Activated naive CD4-positive, alpha-beta T cell treated with anti-CD3 and anti-CD28 coated beads, Interleukin-2, amount 10 ng/mL, durations not matched to agents 7 days and 5 days (primary cell): ENCODE measurements around the gene SNX24.
"Not testable (repeated sequence)": the region's sequence is repeated elsewhere in the genome, so short reads cannot be mapped to it uniquely, and the experiment has no call there.

Experiments used
- CTCF ChIA-PET: fragments of 350-600 bp; sonication (Branson Sonifier 250); formaldehyde crosslinking; loops from one replicate; lab custom pipeline; 2021; ENCODE audit warnings: antibody characterized with exemption; lab: Charles Lee
- DNase-seq: peaks from one replicate; pipeline ENCODE4 v3.0.0-alpha.2; 2020
- H3K27ac Mint-ChIP-seq: one replicate; pipeline ENCODE4 v1.8.0; 2021; ENCODE audit warnings: mild to moderate bottlenecking, moderate library complexity, mixed read lengths
- H3K27me3 Mint-ChIP-seq: one replicate; pipeline ENCODE4 v1.8.0; 2021; ENCODE audit warnings: mild to moderate bottlenecking, mixed read lengths
- H3K36me3 Mint-ChIP-seq: one replicate; pipeline ENCODE4 v1.8.0; 2021; ENCODE audit warnings: mixed read lengths
- H3K4me1 Mint-ChIP-seq: one replicate; pipeline ENCODE4 v1.8.0; 2021; ENCODE audit warnings: mixed read lengths
- H3K4me3 Mint-ChIP-seq: one replicate; pipeline ENCODE4 v1.8.0; 2021; ENCODE audit warnings: mild to moderate bottlenecking, moderate library complexity, mixed read lengths
- H3K9me3 Mint-ChIP-seq: one replicate; pipeline ENCODE4 v1.8.0; 2021; ENCODE audit warnings: mixed read lengths

Gene SNX24

GRCh38 chr5:122947772-122948171, 102.4 kb downstream of the SNX24 start:
- no peak overlapping the region for H3K27ac Mint-ChIP-seq
- H3K4me1 Mint-ChIP-seq: no peaks in the 10 kb centered on the region
- CTCF ChIA-PET: no interaction called here
- DNase-seq: no peak
- H3K4me3 Mint-ChIP-seq: no peak overlapping the region
- H3K36me3 Mint-ChIP-seq: no peaks in the 10 kb centered on the region
- no peaks in the 10 kb centered on the region for H3K27me3 Mint-ChIP-seq
- no peaks in the 10 kb centered on the region for H3K9me3 Mint-ChIP-seq

- H3K4me3 Mint-ChIP-seq: no peak overlapping the region
- H3K4me1 Mint-ChIP-seq: no peaks in the 10 kb centered on the region
- H3K27ac Mint-ChIP-seq: no peak overlapping the region
- no peaks in the 10 kb centered on the region for H3K36me3 Mint-ChIP-seq
- H3K9me3 Mint-ChIP-seq: no peaks in the 10 kb centered on the region
- CTCF ChIA-PET: no interaction called here
- no peaks in the 10 kb centered on the region for H3K27me3 Mint-ChIP-seq
- no peak for DNase-seq
These were observed 102.9 kb downstream of the SNX24 start for GRCh38 chr5:122948319-122948718.

- Mint-ChIP-seq H3K4me1 (no peaks in the 10 kb centered on the region), H3K27ac (no peak overlapping the region), H3K36me3 (no peaks in the 10 kb centered on the region), H3K4me3 (no peak overlapping the region), H3K27me3 (no peaks in the 10 kb centered on the region), H3K9me3 (no peaks in the 10 kb centered on the region)
- CTCF ChIA-PET: no interaction called here
- no peak for DNase-seq
These were observed 106.2 kb downstream of the SNX24 start for GRCh38 chr5:122951658-122952057.

GRCh38 chr5:122954719-122955118, 109.3 kb downstream of the SNX24 start:
- Mint-ChIP-seq H3K27ac (no peak overlapping the region), H3K4me3 (no peak overlapping the region), H3K27me3 (no peaks in the 10 kb centered on the region), H3K9me3 (no peaks in the 10 kb centered on the region), H3K36me3 (no peaks in the 10 kb centered on the region), H3K4me1 (no peaks in the 10 kb centered on the region)
- DNase-seq: no peak
- CTCF ChIA-PET: no interaction called here

- CTCF ChIA-PET: no interaction called here
- no peaks in the 10 kb centered on the region for H3K36me3 Mint-ChIP-seq
These were observed 112.0 kb downstream of the SNX24 start for GRCh38 chr5:122957457-122957856.

GRCh38 chr5:122959740-122960445, 114.5 kb downstream of the SNX24 start:
- H3K27me3 Mint-ChIP-seq: no peaks in the 10 kb centered on the region
- H3K4me3 Mint-ChIP-seq: no peak overlapping the region
- H3K36me3 Mint-ChIP-seq: no peaks in the 10 kb centered on the region
- no peaks in the 10 kb centered on the region for H3K9me3 Mint-ChIP-seq
- DNase-seq: no peak
- CTCF ChIA-PET: no interaction called here
- no peak overlapping the region for H3K27ac Mint-ChIP-seq
- H3K4me1 Mint-ChIP-seq: no peaks in the 10 kb centered on the region

More at GRCh38 chr5:122957457-122957856, 112.0 kb downstream of the SNX24 start:
- no peaks in the 10 kb centered on the region for H3K9me3 Mint-ChIP-seq
- H3K4me1 Mint-ChIP-seq: no peaks in the 10 kb centered on the region
- no peak overlapping the region for H3K4me3 Mint-ChIP-seq
- H3K27ac Mint-ChIP-seq: no peak overlapping the region
- no peak for DNase-seq
- no peaks in the 10 kb centered on the region for H3K27me3 Mint-ChIP-seq

GRCh38 chr5:122963305-122963704, 117.9 kb downstream of the SNX24 start:
- H3K27me3 Mint-ChIP-seq: no peaks in the 10 kb centered on the region
- H3K4me3 Mint-ChIP-seq: no peak overlapping the region
- DNase-seq: no peak
- no peak overlapping the region for H3K27ac Mint-ChIP-seq
- no peaks in the 10 kb centered on the region for H3K9me3 Mint-ChIP-seq
- CTCF ChIA-PET: no interaction called here
- no peaks in the 10 kb centered on the region for H3K36me3 Mint-ChIP-seq
- H3K4me1 Mint-ChIP-seq: no peaks in the 10 kb centered on the region

GRCh38 chr5:122965111-122965510, 119.7 kb downstream of the SNX24 start:
- no peaks in the 10 kb centered on the region for H3K27me3 Mint-ChIP-seq
- CTCF ChIA-PET: no interaction called here

GRCh38 chr5:122967085-122967484, 121.7 kb downstream of the SNX24 start:
- Mint-ChIP-seq H3K4me1 (no peaks in the 10 kb centered on the region), H3K4me3 (no peak overlapping the region), H3K36me3 (no peaks in the 10 kb centered on the region), H3K9me3 (no peaks in the 10 kb centered on the region), H3K27me3 (no peaks in the 10 kb centered on the region), H3K27ac (no peak overlapping the region)
- no peak for DNase-seq
- CTCF ChIA-PET: no interaction called here

More at GRCh38 chr5:122965111-122965510, 119.7 kb downstream of the SNX24 start:
- Mint-ChIP-seq H3K36me3 (no peaks in the 10 kb centered on the region), H3K9me3 (no peaks in the 10 kb centered on the region), H3K4me1 (no peaks in the 10 kb centered on the region), H3K4me3 (no peak overlapping the region), H3K27ac (no peak overlapping the region)
- DNase-seq: no peak

GRCh38 chr5:122967625-122968024, 122.2 kb downstream of the SNX24 start:
- no peaks in the 10 kb centered on the region for H3K27me3 Mint-ChIP-seq
- no peaks in the 10 kb centered on the region for H3K4me1 Mint-ChIP-seq
- no peaks in the 10 kb centered on the region for H3K9me3 Mint-ChIP-seq
- no peak overlapping the region for H3K27ac Mint-ChIP-seq
- no peak overlapping the region for H3K4me3 Mint-ChIP-seq
- CTCF ChIA-PET: no interaction called here
- H3K36me3 Mint-ChIP-seq: no peaks in the 10 kb centered on the region
- no peak for DNase-seq

- H3K36me3 Mint-ChIP-seq, H3K4me1 Mint-ChIP-seq, H3K4me3 Mint-ChIP-seq, H3K27me3 Mint-ChIP-seq, H3K9me3 Mint-ChIP-seq, CTCF ChIA-PET, DNase-seq, H3K27ac Mint-ChIP-seq: not testable (repeated sequence)
These were observed 122.6 kb downstream of the SNX24 start for GRCh38 chr5:122968056-122968455.

- Mint-ChIP-seq H3K4me3 (no peak overlapping the region), H3K36me3 (no peaks in the 10 kb centered on the region), H3K9me3 (no peaks in the 10 kb centered on the region), H3K27ac (no peak overlapping the region), H3K27me3 (no peaks in the 10 kb centered on the region), H3K4me1 (no peaks in the 10 kb centered on the region)
- DNase-seq: no peak
- CTCF ChIA-PET: no interaction called here
These were observed 125.9 kb downstream of the SNX24 start for GRCh38 chr5:122971333-122971732.

- H3K27ac Mint-ChIP-seq: no peak overlapping the region
- H3K4me1 Mint-ChIP-seq: no peaks in the 10 kb centered on the region
- CTCF ChIA-PET: no interaction called here
These were observed 127.5 kb downstream of the SNX24 start for GRCh38 chr5:122972877-122973276.

GRCh38 chr5:122973759-122974158, 128.3 kb downstream of the SNX24 start:
- not testable (repeated sequence) for H3K27me3 Mint-ChIP-seq, H3K9me3 Mint-ChIP-seq, H3K27ac Mint-ChIP-seq

More at GRCh38 chr5:122972877-122973276, 127.5 kb downstream of the SNX24 start:
- H3K27me3 Mint-ChIP-seq: no peaks in the 10 kb centered on the region
- no peaks in the 10 kb centered on the region for H3K36me3 Mint-ChIP-seq
- no peaks in the 10 kb centered on the region for H3K9me3 Mint-ChIP-seq
- DNase-seq: no peak
- H3K4me3 Mint-ChIP-seq: no peak overlapping the region

GRCh38 chr5:122974251-122974650, 128.8 kb downstream of the SNX24 start:
- H3K27me3 Mint-ChIP-seq, CTCF ChIA-PET, H3K27ac Mint-ChIP-seq, H3K9me3 Mint-ChIP-seq, H3K4me1 Mint-ChIP-seq, H3K36me3 Mint-ChIP-seq, H3K4me3 Mint-ChIP-seq, DNase-seq: not testable (repeated sequence)

More at GRCh38 chr5:122973759-122974158, 128.3 kb downstream of the SNX24 start:
- H3K36me3 Mint-ChIP-seq, CTCF ChIA-PET, H3K4me3 Mint-ChIP-seq, H3K4me1 Mint-ChIP-seq, DNase-seq: not testable (repeated sequence)
